Measurements from ENCODE around the gene VPS37C.

GRCh38 chr11:61195719-61196118, 34.5 kb upstream of the VPS37C start:
- TF ChIP-seq POLR2A (IDR thresholded peaks at IDR 0.05; ENCODE audit: low read depth, low read length): no peak
- TF ChIP-seq POLR2AphosphoS5 (IDR thresholded peaks at IDR 0.05; ENCODE audit: low read depth, low read length): no peak
